Panc1 (cell line): ENCODE results near the gene SGPP1.

ENCODE experiments used
- POLR2AphosphoS5 ChIP-seq: IDR thresholded peaks from 2 replicates; pipeline ENCODE4 v1.6.1; 2012; ENCODE audit warnings: mild to moderate bottlenecking, low read depth, low read length, moderate library complexity
- SIN3A ChIP-seq: IDR thresholded peaks from 2 replicates; pipeline ENCODE4 v1.6.1; 2012; ENCODE audit warnings: low read depth, mild to moderate bottlenecking, low read length, moderate library complexity, borderline replicate concordance; ENCODE audit not compliant: insufficient read depth
- TF ChIP-seq, protein P1 (sequence below): fragments of 450-650 bp; IDR thresholded peaks from 2 replicates; pipeline ENCODE4 v1.5.1; 2017; ENCODE audit warnings: mild to moderate bottlenecking

DNA sequence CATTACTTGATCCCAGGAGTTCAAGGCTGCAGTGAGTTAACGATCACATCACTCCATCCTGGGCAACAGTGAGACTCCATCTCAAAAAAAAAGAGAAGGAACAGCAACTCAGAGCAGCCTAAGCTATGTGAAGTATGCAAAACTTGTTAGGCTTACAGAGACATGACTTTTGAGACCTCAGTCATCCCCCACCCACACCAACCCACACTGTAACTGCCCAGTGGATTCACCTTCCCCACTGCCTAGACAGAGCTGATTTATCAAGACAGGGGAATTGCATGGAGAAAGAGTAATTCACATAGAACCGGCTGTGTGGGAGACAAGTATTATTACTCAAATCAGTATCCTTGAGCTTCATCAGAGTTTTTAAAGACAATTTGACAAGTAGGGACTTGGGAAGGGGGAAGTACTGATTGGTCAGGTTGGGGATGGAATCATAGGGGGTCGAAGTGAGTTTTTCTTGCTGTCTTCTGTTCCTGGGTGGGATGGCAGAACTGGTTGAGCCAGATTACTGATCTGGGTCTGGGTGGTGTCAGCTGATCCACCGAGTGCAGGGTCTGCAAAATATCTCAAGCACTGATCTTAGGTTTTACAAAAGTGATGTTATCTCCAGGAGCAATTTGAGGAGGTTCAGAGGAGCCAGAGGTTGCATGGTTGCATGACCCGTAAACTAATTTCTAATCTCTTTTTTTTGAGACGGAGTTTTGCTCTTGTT is 80.0 kb downstream of the SGPP1 start:
- TF ChIP-seq, protein P1, sequence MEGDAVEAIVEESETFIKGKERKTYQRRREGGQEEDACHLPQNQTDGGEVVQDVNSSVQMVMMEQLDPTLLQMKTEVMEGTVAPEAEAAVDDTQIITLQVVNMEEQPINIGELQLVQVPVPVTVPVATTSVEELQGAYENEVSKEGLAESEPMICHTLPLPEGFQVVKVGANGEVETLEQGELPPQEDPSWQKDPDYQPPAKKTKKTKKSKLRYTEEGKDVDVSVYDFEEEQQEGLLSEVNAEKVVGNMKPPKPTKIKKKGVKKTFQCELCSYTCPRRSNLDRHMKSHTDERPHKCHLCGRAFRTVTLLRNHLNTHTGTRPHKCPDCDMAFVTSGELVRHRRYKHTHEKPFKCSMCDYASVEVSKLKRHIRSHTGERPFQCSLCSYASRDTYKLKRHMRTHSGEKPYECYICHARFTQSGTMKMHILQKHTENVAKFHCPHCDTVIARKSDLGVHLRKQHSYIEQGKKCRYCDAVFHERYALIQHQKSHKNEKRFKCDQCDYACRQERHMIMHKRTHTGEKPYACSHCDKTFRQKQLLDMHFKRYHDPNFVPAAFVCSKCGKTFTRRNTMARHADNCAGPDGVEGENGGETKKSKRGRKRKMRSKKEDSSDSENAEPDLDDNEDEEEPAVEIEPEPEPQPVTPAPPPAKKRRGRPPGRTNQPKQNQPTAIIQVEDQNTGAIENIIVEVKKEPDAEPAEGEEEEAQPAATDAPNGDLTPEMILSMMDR: no peak
- no peak for TF ChIP-seq SIN3A
- TF ChIP-seq POLR2AphosphoS5: no peak
